Liver (tissue), 9 donors: Measurements from ENCODE around the gene RPL29. TPM values are rescaled to one million over a fixed set of nuclear protein-coding genes. Genes with fewer than 3 reads are reported as not detected.

Experiments used
- DNase-seq: peaks from one replicate; pipeline ENCODE4 v3.0.0-alpha.2; 2017; ENCODE audit warnings: low spot score
- H3K27ac ChIP-seq, 2 donors: one replicate each; pipeline ENCODE4 v1.7.0; 2013; ENCODE audit warnings: inconsistent platforms in 2 of 2, low read length in 2 of 2, control low read depth in 1 of 2, low read depth in 1 of 2, mild to moderate bottlenecking in 1 of 2
- H3K27me3 ChIP-seq, 4 donors: one replicate each; pipeline versions ENCODE4 v1.6.1 to v1.7.0; 2013; ENCODE audit warnings: low read length in 3 of 4, inconsistent platforms in 1 of 4, mild to moderate bottlenecking in 1 of 4, moderate library complexity in 1 of 4; ENCODE audit not compliant: control insufficient read depth in 4 of 4, insufficient read depth in 4 of 4
- H3K36me3 ChIP-seq, 4 donors: one replicate each; pipeline versions ENCODE4 v1.6.1 to v1.7.0; 2013; ENCODE audit warnings: low read length in 3 of 4, mild to moderate bottlenecking in 3 of 4, low read depth in 1 of 4, moderate library complexity in 1 of 4; ENCODE audit not compliant: control insufficient read depth in 4 of 4, insufficient read depth in 3 of 4
- H3K4me1 ChIP-seq, 4 donors: one replicate each; pipeline versions ENCODE4 v1.6.1 to v1.7.0; 2013; ENCODE audit warnings: low read length in 3 of 4, mild to moderate bottlenecking in 3 of 4, moderate library complexity in 1 of 4; ENCODE audit not compliant: control insufficient read depth in 4 of 4, insufficient read depth in 4 of 4
- H3K4me3 ChIP-seq, 3 donors: one replicate each; pipeline versions ENCODE4 v1.6.1 to v1.7.0; 2013; ENCODE audit warnings: low read length in 3 of 3, control low read depth in 1 of 3, low read depth in 1 of 3, mild to moderate bottlenecking in 1 of 3
- H3K9ac ChIP-seq, 2 donors: one replicate each; pipeline ENCODE4 v1.7.0; 2013; ENCODE audit warnings: low read length in 2 of 2, mild to moderate bottlenecking in 2 of 2, moderate library complexity in 2 of 2, control low read depth in 1 of 2, low read depth in 1 of 2
- H3K9me3 ChIP-seq, 4 donors: one replicate each; pipeline versions ENCODE4 v1.6.1 to v1.7.0; 2013; ENCODE audit warnings: low read length in 3 of 4; ENCODE audit not compliant: control insufficient read depth in 4 of 4
- ATF3 ChIP-seq: IDR thresholded peaks from 2 replicates; pipeline ENCODE4 v1.6.1; 2016; ENCODE audit warnings: antibody characterized with exemption
- CTCF ChIP-seq: fragments of 150-350 bp; IDR thresholded peaks from 2 replicates; pipeline ENCODE4 v1.5.1; 2017; ENCODE audit warnings: improper control_type of control experiment, low read depth, low read length; ENCODE audit not compliant: missing input control
- EGR1 ChIP-seq, 2 donors: IDR thresholded peaks; 2 replicates each; pipeline ENCODE4 v1.6.1; 2016 to 2018; ENCODE audit warnings: antibody characterized with exemption in 2 of 2, low read depth in 2 of 2
- FOXA1 ChIP-seq: IDR thresholded peaks from 2 replicates; pipeline ENCODE4 v1.6.1; 2016; ENCODE audit warnings: antibody characterized with exemption
- FOXA2 ChIP-seq: IDR thresholded peaks from 2 replicates; pipeline ENCODE4 v1.6.1; 2016; ENCODE audit warnings: antibody characterized with exemption
- GABPA ChIP-seq, 2 donors: IDR thresholded peaks in 1 of 2; conservative IDR thresholded peaks in 1 of 2; 2 replicates each; pipeline ENCODE4 v1.6.1; 2016; ENCODE audit warnings: antibody characterized with exemption in 2 of 2, mild to moderate bottlenecking in 1 of 2, moderate library complexity in 1 of 2
- HNF4A ChIP-seq, 2 donors: conservative IDR thresholded peaks; 2 replicates each; pipeline ENCODE4 v1.6.1; 2016; ENCODE audit warnings: antibody characterized with exemption in 2 of 2, mild to moderate bottlenecking in 2 of 2
- HNF4G ChIP-seq: IDR thresholded peaks from 2 replicates; pipeline ENCODE4 v1.6.1; 2016; ENCODE audit warnings: antibody characterized with exemption
- JUND ChIP-seq, 2 donors: IDR thresholded peaks; 2 replicates each; pipeline ENCODE4 v1.6.1; 2016; ENCODE audit warnings: antibody characterized with exemption in 2 of 2
- MAX ChIP-seq: IDR thresholded peaks from 2 replicates; pipeline ENCODE4 v1.6.1; 2016; ENCODE audit warnings: antibody characterized with exemption
- NR2F2 ChIP-seq: IDR thresholded peaks from 2 replicates; pipeline ENCODE4 v1.6.1; 2016; ENCODE audit warnings: antibody characterized with exemption
- RAD21 ChIP-seq, 2 donors: IDR thresholded peaks; 2 replicates each; pipeline ENCODE4 v1.6.1; 2016; ENCODE audit warnings: antibody characterized with exemption in 2 of 2, mild to moderate bottlenecking in 2 of 2
- REST ChIP-seq: IDR thresholded peaks from 2 replicates; pipeline ENCODE4 v1.6.1; 2016; ENCODE audit warnings: antibody characterized with exemption, mild to moderate bottlenecking
- SP1 ChIP-seq: IDR thresholded peaks from 2 replicates; pipeline ENCODE4 v1.6.1; 2018; ENCODE audit warnings: antibody characterized with exemption, mild to moderate bottlenecking
- YY1 ChIP-seq: IDR thresholded peaks from 2 replicates; pipeline ENCODE4 v1.6.1; 2016; ENCODE audit warnings: antibody characterized with exemption, mild to moderate bottlenecking
- ZBTB33 ChIP-seq: IDR thresholded peaks from 2 replicates; pipeline ENCODE4 v1.6.1; 2016; ENCODE audit warnings: antibody characterized with exemption
- WGBS: extraction: QIAGEN DNeasy Blood & Tissue Kit; methylation state at CpG from one replicate; pipeline ENCODE4 v1.1.7; 2013; 5-methylcytosine and 5-hydroxymethylcytosine counted together
- polyA plus RNA-seq, 2 donors: library from polyadenylated mRNA; stranded (reverse) in 1 of 2; unstranded in 1 of 2; fragments of 200-250 nt in 1 of 2; fragments of >200 nt in 1 of 2; fragmentation: Nextera tagmentation in 1 of 2; extraction: Ambion mirVana in 1 of 2; gene quantifications; one replicate each; pipeline versions ENCODE4 v1.2.1 to v1.2.3, GENCODE V29; 2013 to 2015
- total RNA-seq, 2 donors: library from RNA; depleted of rRNA; stranded (reverse); fragments of >200 nt; gene quantifications; one replicate each; pipeline ENCODE4 v1.2.3, GENCODE V29; 2014
- donor health status: healthy.
- donor health status: healthy.
- donor health status: healthy.
- donor health status: healthy.
- donor health status: healthy.

RPL29 gene
- total and polyA plus RNA-seq, 4 donors: 292 to 789 (median 388) TPM

- no peak for DNase-seq
- no peaks in the 10 kb centered on the region for H3K27me3 ChIP-seq
- H3K4me3 ChIP-seq: no peak overlapping the region
- no peak overlapping the region for H3K9ac ChIP-seq
- no peak overlapping the region for H3K27ac ChIP-seq
- TF ChIP-seq ZBTB33 (no peak), NR2F2 (no peak), GABPA (IDR thresholded peaks at IDR 0.05 in 1 of 2, conservative IDR thresholded peaks at IDR 0.05 in 1 of 2) (no peak), HNF4A (conservative IDR thresholded peaks at IDR 0.05) (no peak), FOXA2 (no peak), EGR1 (IDR thresholded peaks at IDR 0.05; ENCODE audit: low read depth in 2 of 2) (no peak), MAX (no peak), RAD21 (IDR thresholded peaks at IDR 0.05) (no peak), ATF3 (no peak), REST (no peak), CTCF (no peak), HNF4G (no peak), JUND (IDR thresholded peaks at IDR 0.05) (no peak), YY1 (no peak)
- H3K9me3 ChIP-seq: no peaks in the 10 kb centered on the region
- peaks cover 0 to 11% (median 4%) of the 10 kb centered on the region in 4 donors for H3K4me1 ChIP-seq
- 75% methylated on average over 5 of the region's 5 CpGs for WGBS
- no peaks in the 10 kb centered on the region for H3K36me3 ChIP-seq
Observed at GRCh38 chr3:52036829-52037228, 41.1 kb upstream of the RPL29 start.

- H3K4me1 ChIP-seq: peaks cover 0 to 11% (median 4%) of the 10 kb centered on the region in 4 donors
- TF ChIP-seq MAX (no peak), HNF4G (no peak), RAD21 (IDR thresholded peaks at IDR 0.05) (no peak), FOXA1 (no peak), ATF3 (no peak), SP1 (no peak)
- DNase-seq: no peak
- WGBS: 95% methylated on average over 5 of the region's 5 CpGs
- H3K4me3 ChIP-seq: no peak overlapping the region
- H3K36me3 ChIP-seq: no peaks in the 10 kb centered on the region
- H3K27ac ChIP-seq: no peak overlapping the region
- no peak overlapping the region for H3K9ac ChIP-seq
- H3K27me3 ChIP-seq: no peaks in the 10 kb centered on the region
- peaks cover 0 to under 1% (median 0%) of the 10 kb centered on the region in 4 donors for H3K9me3 ChIP-seq
Observed at GRCh38 chr3:52036222-52036694, 40.6 kb upstream of the RPL29 start.
